Cerebellar cortex (tissue), 1 donor: ENCODE results near the gene UCP3.

Experiments used
- DNase-seq: peaks from one replicate; pipeline ENCODE4 v3.0.0-alpha.2; 2015; ENCODE audit warnings: low spot score

UCP3 gene

GRCh38 chr11:73977856-73978519 is 30.9 kb downstream of the UCP3 start:
- no peak for DNase-seq

GRCh38 chr11:73976451-73977151 is 32.3 kb downstream of the UCP3 start:
- no peak for DNase-seq

DNA sequence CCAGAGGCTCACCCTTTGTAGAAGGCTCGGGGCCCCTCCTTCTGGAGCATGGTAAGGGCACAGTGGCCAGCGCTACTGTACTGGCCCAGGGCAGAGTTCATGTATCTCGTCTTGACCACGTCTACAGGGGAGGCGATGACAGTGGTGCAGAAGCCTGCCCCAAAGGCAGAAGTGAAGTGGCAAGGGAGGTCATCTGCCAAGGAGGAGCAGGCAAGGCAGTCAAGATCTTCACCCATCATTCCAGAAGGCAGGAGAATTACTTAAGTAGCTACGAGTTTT is 33.5 kb downstream of the UCP3 start:
- DNase-seq: no peak

DNA sequence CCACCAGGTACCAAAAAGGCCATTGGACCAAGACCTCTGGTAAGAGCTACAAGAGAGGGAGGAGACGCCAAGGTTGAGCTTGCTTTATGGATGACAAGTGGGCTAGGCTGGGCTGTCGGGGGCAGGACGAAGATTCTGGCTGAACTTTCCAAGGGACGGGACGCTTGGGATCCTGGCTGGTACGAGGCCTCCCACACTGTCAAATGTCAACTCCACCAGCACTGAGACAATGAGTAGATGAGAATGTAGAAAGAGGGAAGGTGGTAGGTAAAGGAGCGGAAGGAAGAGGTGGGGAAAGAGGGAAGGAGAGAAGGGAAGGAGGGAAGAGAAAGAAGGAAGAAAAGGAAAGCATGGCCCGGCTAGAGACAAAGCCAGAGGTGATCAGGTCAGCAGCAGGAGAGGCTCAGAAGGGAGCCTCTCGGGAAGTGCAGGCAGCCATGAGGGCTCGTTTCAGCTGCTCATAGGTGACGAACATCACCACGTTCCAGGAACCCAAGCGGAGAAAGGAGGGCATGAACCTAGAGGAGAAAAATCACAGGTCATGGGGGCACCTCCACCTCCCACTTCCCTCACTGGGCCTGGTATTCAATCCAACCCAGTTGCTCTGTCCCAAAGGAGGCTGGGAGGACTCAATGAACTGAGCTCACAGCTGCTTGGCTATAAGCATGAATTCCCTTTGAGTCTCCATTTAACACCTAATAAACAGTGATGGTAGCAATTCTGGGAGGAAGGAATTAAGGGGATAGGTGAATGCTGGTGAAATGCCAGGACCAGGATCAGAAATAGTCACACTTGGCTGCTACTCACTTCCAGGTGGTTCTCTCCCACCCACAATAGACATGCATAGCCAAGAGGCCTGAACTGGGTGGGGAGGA is 34.0 kb downstream of the UCP3 start:
- DNase-seq: no peak

- peak; percentile 49 for DNase-seq
Measured at GRCh38 chr11:73972620-73973449, 36.0 kb downstream of the UCP3 start.

- no peak for DNase-seq
Measured at GRCh38 chr11:73972187-73972586, 36.7 kb downstream of the UCP3 start.

- peak; percentile 39 for DNase-seq
Measured at GRCh38 chr11:73971175-73971719, 37.6 kb downstream of the UCP3 start.

DNA sequence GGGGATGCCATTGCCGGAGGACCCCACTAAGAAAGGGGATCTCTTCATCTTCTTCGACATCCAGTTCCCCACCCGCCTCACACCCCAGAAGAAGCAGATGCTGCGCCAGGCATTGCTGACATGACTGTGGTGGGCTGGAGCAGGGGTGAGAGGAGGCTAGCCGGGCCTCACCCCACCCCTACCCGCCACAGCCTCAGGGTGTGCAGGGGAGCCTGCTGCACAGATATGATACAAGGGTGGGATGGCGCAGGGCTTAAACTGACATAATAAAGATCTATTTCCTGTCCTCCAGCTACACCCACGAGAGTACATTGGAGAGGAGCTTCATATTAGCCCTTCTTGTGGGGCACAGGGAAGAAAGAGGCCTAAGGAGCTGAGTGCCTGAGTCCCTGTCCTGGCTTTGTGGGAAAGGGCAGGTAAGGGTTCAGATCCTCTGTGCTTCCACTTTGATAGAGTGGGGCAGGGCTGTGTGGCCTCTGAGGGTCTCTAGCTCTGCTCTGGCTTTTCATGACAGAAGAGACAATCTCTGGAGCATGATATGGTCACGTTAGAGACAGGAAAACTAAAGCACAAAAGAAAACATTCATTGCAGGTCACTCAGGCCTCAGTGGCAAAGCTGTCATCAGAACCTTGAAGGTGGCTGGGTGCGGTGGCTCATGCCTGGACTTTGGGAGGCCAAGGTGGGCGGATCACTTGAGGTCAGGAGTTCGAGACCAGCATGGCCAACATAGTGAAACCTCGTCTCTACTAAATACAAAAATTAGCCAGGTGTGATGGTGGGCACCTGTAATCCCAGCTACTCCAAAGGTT is 38.7 kb downstream of the UCP3 start:
- DNase-seq: no peak

DNA sequence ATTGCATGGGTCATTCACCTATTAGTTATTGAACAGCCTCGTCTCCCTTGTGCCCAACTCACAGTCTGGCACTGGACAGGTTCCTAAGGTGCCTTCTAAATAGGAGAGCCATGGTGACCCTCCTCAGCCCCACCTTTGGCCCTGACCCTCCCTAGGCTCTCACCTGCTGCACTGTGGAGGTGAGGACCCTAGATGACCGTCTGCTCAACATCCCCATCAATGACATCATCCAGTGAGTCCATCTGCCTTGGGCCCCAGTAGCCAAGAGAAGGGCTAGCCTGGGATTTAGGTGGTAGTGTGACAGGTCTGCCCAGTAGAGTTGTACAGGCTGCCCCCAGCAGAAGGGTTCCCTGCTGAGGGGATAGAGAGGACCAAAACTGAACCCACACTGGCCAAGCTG is 39.8 kb downstream of the UCP3 start:
- DNase-seq: no peak

- DNase-seq: no peak
Measured at GRCh38 chr11:73968356-73968966, 40.4 kb downstream of the UCP3 start.

GRCh38 chr11:73965764-73966121 is 43.1 kb downstream of the UCP3 start:
- DNase-seq: no peak

- DNase-seq: peak; percentile 76
Measured at GRCh38 chr11:73965076-73965763, 43.7 kb downstream of the UCP3 start.

DNA sequence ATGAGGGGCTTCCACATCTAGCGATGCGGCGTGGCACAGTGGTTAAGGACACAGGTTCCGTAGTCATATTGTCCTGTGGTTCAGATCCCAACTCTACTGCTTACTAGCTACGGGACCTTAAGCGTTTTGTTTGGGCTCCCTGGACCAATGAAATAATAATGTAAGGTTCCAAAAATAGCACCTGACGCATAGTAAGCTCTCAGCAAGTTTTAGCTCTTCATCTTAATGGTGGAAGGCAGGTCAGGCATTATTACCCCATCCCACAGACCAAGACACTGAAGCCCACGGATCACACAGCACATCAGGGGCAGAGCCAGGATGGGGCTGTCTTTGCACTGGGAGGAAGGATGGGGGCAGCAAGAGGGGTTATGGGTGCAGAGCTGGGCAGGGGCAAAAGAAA is 45.0 kb downstream of the UCP3 start:
- no peak for DNase-seq

DNA sequence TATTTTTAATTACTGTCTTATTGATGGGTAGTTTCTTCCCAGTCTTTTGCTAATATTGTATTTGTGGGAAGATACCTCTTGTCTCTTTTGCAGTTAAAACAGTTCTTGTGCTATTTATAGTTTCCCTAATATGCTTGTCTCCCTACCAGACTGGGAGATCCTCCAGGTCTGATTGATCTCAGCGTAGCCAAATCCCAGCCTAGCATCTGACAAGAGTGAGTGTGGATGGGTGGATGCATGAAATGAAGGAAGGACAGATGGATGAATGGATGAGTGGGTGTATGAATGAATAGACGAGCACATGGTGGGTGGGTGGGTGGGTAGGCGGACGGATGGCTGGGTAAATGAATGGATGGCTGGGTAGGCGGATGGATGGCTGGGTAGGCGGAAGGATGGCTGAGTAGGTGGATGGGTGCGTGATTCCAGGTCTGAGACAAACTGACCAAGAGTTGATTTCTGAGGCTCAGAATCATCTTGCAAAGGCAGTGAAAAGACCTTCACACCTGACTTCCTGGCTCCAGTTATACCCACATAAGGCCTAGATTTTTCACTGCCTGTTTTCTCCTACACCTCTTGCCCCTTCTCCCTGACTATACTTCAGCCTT is 46.7 kb downstream of the UCP3 start:
- DNase-seq: no peak

DNA sequence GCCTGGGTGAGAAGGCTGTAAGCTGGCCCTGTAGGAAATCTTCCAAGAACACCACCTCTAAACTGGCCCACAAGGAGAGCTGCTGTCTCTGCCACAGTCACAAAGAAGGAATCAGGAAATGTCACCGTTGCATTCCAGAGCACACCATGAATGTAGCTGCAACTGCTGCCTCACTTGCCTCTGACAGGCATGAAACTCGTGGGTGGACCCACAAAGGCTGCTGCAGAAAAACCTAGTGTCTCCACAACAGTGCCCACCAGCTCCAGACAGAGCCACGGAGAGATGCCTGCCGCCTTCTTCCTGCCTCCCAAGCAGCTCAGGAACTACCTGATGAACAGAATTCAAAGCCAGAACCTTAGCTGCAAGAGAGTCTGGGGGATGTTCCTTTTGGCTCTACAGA is 47.6 kb downstream of the UCP3 start:
- no peak for DNase-seq

DNA sequence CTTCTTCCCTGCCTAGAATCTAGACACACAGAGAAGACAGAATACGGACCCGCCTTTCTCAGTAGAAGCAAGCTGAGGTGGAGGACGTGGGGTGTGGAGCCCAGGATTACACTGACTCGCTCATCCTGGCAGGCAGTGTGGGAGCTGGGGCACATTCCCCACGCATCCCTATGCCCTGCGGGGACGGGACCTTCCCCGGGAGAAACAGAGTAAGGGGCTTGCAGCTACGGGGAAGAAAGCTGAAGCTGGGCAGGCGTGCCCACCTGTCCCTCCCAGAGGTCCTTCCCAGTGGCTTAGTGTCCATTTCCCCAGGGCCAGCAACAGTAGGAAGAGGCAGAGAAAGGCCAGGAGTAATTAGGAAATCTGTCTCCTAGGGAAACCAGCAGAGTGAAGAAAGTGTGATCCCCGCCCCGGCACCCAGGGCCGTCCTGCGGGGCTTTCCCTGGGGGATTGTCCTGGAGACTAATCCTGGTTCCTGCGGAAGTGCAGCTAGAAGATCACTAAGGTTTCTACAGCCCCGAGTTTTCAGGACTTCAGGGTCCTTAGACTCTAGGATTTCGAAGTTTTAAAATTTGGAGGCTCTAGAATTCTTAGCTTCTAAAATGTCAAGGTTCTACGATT is 50.3 kb downstream of the UCP3 start:
- no peak for DNase-seq

GRCh38 chr11:73957654-73958361 is 51.1 kb downstream of the UCP3 start:
- DNase-seq: no peak

DNA sequence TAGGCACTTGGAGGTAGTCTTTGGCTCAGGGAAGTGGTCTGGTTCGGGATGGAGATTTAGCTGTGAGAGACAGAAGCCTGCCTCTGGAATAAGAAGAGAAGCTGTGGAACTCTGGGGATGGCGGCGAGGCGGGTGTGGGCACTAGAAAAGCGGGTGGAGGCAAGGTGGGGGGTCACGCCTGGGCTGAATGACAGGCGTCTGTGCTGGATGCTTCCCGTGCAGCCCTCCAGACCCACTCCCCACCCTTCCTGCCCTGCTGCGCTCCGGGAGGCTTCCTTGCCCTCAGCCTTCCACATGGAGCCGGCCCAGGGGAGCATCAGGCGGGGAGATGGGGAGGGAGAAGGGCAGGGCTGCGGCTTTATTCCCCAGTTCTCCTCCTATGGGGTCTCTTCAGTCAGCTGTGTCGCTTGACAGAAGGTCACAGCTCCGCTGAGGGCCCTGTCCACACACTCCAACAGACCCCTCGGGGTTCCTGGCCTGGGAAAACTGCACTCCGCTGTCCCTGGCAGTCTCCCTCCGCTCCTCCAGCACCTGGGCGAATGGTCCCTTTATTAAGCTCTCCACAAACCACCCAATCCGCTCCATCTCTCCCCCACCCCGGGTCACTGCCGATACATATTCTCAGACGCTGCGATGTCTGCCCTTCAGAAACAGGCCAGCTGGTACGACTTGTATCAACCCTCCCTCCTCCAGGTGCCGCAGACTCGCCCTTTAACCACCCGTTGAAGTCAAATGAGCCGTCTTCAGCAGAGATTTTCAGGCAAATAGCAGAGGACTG is 51.8 kb downstream of the UCP3 start:
- no peak for DNase-seq
